ENCODE results near the gene SATB2. TPM values are rescaled to one million over a fixed set of nuclear protein-coding genes. Genes with fewer than 3 reads are reported as not detected.

The SATB2 gene
- total RNA-seq, 1 donor from 2014 or later: 7.4 TPM

DNA sequence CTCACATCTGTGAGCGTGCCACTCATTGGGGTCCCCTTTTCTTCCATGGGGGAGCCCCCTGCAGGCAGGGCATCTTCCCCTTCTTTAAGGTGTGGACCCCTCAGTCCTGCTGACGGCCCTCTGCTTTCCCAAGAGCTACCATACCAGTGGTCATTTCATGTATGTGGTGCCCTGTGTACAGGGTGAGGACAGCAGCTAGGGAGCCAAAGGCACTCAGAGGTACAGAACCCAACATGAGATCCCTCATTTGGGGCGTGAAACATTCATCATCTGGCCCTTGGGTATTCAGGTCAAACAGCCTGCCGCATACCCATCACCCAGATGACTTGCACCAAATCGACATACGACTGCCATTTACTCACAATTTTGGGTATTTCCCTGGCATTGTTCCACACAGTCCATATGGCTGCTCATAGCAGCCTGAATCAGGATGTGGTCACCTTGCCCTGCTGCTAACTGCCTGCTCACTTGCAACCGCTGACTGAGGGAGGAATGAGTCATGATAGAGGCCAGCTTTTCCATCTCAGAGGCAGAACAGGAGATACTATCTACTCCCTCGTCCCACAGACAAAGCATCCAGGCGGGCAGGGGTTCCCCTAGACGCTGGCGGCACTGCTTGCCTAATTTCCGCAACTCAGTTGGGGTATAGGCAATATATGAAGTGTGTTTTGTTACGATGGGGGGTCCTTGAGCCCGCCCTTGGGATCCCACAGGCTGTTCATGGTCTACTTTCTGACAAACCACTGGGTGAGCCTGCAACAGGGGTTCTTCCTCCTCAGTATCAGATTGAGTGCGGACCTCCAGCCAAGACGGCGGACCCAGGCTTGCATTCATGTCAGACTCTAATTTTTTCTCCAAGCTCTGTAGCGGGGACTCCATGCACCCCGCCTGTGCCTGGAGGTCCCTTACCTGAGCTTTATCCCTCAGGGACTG is 228.6 kb downstream of the SATB2 start:
- intact Hi-C loops (cut with DNase I): no loop called here
- Histone ChIP-seq H3K27me3 (no peaks in the 10 kb centered on the region), H3K27ac (no peak overlapping the region), H3K4me1 (no peaks in the 10 kb centered on the region), H3K9me3 (no peaks in the 10 kb centered on the region), H3K36me3 (no peaks in the 10 kb centered on the region), H3K4me3 (no peak overlapping the region)
- no peak for DNase-seq (ENCODE audit: extremely low spot score in 2 of 2)
- no peak for TF ChIP-seq POLR2AphosphoS5 (IDR thresholded peaks at IDR 0.05; ENCODE audit: insufficient read depth in 1 of 2, low read depth in 1 of 2)
- TF ChIP-seq, protein P1, sequence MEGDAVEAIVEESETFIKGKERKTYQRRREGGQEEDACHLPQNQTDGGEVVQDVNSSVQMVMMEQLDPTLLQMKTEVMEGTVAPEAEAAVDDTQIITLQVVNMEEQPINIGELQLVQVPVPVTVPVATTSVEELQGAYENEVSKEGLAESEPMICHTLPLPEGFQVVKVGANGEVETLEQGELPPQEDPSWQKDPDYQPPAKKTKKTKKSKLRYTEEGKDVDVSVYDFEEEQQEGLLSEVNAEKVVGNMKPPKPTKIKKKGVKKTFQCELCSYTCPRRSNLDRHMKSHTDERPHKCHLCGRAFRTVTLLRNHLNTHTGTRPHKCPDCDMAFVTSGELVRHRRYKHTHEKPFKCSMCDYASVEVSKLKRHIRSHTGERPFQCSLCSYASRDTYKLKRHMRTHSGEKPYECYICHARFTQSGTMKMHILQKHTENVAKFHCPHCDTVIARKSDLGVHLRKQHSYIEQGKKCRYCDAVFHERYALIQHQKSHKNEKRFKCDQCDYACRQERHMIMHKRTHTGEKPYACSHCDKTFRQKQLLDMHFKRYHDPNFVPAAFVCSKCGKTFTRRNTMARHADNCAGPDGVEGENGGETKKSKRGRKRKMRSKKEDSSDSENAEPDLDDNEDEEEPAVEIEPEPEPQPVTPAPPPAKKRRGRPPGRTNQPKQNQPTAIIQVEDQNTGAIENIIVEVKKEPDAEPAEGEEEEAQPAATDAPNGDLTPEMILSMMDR (IDR thresholded peaks at IDR 0.05): no peak
- TF ChIP-seq POLR2A (IDR thresholded peaks at IDR 0.05): no peak

GRCh38 chr2:199223791-199224190 is 233.9 kb downstream of the SATB2 start:
- H3K27me3 ChIP-seq: no peaks in the 10 kb centered on the region
- intact Hi-C loops (cut with DNase I): no loop called here
- H3K9me3 ChIP-seq: no peaks in the 10 kb centered on the region
- H3K4me1 ChIP-seq: no peaks in the 10 kb centered on the region
- no peak for DNase-seq (ENCODE audit: extremely low spot score in 2 of 2)
- H3K27ac ChIP-seq: no peak overlapping the region
- no peak for TF ChIP-seq POLR2AphosphoS5 (IDR thresholded peaks at IDR 0.05; ENCODE audit: insufficient read depth in 1 of 2, low read depth in 1 of 2)
- TF ChIP-seq, protein P1 (IDR thresholded peaks at IDR 0.05): no peak
- no peak for TF ChIP-seq POLR2A (IDR thresholded peaks at IDR 0.05)
- H3K36me3 ChIP-seq: no peaks in the 10 kb centered on the region
- H3K4me3 ChIP-seq: no peak overlapping the region

DNA sequence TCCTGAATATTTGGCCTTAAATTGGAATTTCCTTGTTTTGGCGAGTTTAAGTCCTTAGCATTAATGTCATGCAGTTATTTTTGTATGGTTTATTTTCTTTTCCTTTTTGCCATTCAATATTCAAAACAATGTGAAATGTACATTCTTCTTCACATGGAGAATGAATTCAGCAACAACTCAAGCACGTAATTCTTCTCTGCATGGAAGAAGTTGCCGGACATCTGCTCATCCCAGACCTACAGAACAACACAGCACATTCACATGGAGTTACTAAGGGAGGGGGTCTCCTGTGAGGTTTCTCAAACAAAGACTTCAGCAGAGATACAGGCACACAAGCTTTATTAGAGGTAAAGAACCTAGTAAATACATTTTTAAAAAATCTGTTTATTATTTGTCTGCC is 236.8 kb downstream of the SATB2 start:
- DNase-seq (ENCODE audit: extremely low spot score in 2 of 2): no peak
- H3K27ac ChIP-seq: no peak overlapping the region
- no peak for TF ChIP-seq POLR2A (IDR thresholded peaks at IDR 0.05)
- TF ChIP-seq POLR2AphosphoS5 (IDR thresholded peaks at IDR 0.05; ENCODE audit: insufficient read depth in 1 of 2, low read depth in 1 of 2): no peak
- TF ChIP-seq, protein P1 (IDR thresholded peaks at IDR 0.05): no peak
- no peaks in the 10 kb centered on the region for H3K9me3 ChIP-seq
- intact Hi-C loops (cut with DNase I): no loop called here
- no peaks in the 10 kb centered on the region for H3K4me1 ChIP-seq
- H3K36me3 ChIP-seq: no peaks in the 10 kb centered on the region
- no peak overlapping the region for H3K4me3 ChIP-seq
- H3K27me3 ChIP-seq: no peaks in the 10 kb centered on the region

GRCh38 chr2:199219551-199219950 is 238.2 kb downstream of the SATB2 start:
- Histone ChIP-seq H3K4me1 (no peaks in the 10 kb centered on the region), H3K27ac (no peak overlapping the region), H3K4me3 (no peak overlapping the region), H3K36me3 (no peaks in the 10 kb centered on the region), H3K27me3 (no peaks in the 10 kb centered on the region), H3K9me3 (no peaks in the 10 kb centered on the region)
- DNase-seq (ENCODE audit: extremely low spot score in 2 of 2): no peak
- TF ChIP-seq POLR2AphosphoS5 (IDR thresholded peaks at IDR 0.05; ENCODE audit: insufficient read depth in 1 of 2, low read depth in 1 of 2) (no peak), POLR2A (IDR thresholded peaks at IDR 0.05) (no peak)
- TF ChIP-seq, protein P1 (IDR thresholded peaks at IDR 0.05): no peak
- intact Hi-C loops (cut with DNase I): no loop called here
